Testis (tissue), 2 donors: Measurements from ENCODE around the gene EHBP1.

Experiments
- POLR2A ChIP-seq: fragments of 450-650 bp; IDR thresholded peaks from one replicate; pipeline ENCODE4 v1.6.1; 2017; ENCODE audit warnings: antibody characterized with exemption, mild to moderate bottlenecking, moderate library complexity
- TF ChIP-seq, protein P1 (sequence below), 3 experiments: fragments of 450-650 bp in 2 of 3; fragments of 200-600 bp in 1 of 3; sonication (generic) in 1 of 3; IDR thresholded peaks; one replicate each; pipeline ENCODE4 v1.5.1; 2016 to 2019; ENCODE audit warnings: antibody characterized with exemption in 3 of 3, mild to moderate bottlenecking in 2 of 3, moderate library complexity in 1 of 3

DNA sequence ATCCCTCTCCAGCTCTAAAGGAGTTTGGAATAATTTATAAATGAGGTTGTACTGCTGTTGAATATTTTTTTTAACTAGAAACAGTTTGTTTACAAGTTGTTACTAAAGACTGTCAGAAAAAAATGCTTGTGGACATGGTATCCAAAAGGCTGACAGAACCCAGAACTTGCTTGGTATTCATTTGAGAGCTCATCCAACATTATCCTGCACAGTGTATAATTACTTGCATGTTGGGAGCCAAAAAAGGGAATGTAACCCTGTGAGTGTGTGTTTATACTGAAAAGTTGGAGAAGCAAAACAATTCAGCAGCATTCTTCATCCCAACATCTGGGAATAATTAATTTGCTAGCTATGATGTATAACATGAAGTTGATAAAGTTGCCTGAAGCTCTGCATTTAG, 42.1 kb upstream of the EHBP1 start:
- TF ChIP-seq, protein P1, sequence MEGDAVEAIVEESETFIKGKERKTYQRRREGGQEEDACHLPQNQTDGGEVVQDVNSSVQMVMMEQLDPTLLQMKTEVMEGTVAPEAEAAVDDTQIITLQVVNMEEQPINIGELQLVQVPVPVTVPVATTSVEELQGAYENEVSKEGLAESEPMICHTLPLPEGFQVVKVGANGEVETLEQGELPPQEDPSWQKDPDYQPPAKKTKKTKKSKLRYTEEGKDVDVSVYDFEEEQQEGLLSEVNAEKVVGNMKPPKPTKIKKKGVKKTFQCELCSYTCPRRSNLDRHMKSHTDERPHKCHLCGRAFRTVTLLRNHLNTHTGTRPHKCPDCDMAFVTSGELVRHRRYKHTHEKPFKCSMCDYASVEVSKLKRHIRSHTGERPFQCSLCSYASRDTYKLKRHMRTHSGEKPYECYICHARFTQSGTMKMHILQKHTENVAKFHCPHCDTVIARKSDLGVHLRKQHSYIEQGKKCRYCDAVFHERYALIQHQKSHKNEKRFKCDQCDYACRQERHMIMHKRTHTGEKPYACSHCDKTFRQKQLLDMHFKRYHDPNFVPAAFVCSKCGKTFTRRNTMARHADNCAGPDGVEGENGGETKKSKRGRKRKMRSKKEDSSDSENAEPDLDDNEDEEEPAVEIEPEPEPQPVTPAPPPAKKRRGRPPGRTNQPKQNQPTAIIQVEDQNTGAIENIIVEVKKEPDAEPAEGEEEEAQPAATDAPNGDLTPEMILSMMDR (IDR thresholded peaks at IDR 0.05): no peak
- TF ChIP-seq POLR2A: no peak
